Measurements from ENCODE around the gene COIL.

- TF ChIP-seq CTCF (IDR thresholded peaks at IDR 0.05) (no peak), POLR2A (IDR thresholded peaks at IDR 0.05) (no peak)
Observed at GRCh38 chr17:56973520-56973919, 12.7 kb upstream of the COIL start.

Data from uterus (tissue), 2 donors.